HepG2 (cell line): ENCODE measurements around the gene RNF213. TPM values are rescaled to one million over a fixed set of nuclear protein-coding genes. Genes with fewer than 3 reads are reported as not detected.
A peak's percentile ranks its signal among the peaks of the same experiment; 100 is the strongest.

Experiments used
- ETV6 ChIP-seq: sonication (generic); formaldehyde crosslinking; conservative IDR thresholded peaks from 2 replicates; pipeline ENCODE4 v1.4.0; 2020; ENCODE audit warnings: missing genetic modification reagents
- HIVEP1 ChIP-seq: sonication (generic); formaldehyde crosslinking; IDR thresholded peaks from 2 replicates; pipeline ENCODE4 v1.4.0; 2020; ENCODE audit warnings: mild to moderate bottlenecking, missing genetic modification reagents
- JARID2 ChIP-seq: sonication (generic); formaldehyde crosslinking; IDR thresholded peaks from 2 replicates; pipeline ENCODE4 v1.8.1; 2023; ENCODE audit warnings: missing genetic modification reagents, inconsistent platforms; ENCODE audit not compliant: insufficient replicate concordance
- MEIS1 ChIP-seq: sonication (generic); formaldehyde crosslinking; IDR thresholded peaks from 2 replicates; pipeline ENCODE4 v1.9.0; 2021; ENCODE audit warnings: mild to moderate bottlenecking, missing genetic modification reagents, moderate library complexity, borderline replicate concordance
- NFRKB ChIP-seq: fragments of 450-650 bp; IDR thresholded peaks from 2 replicates; pipeline ENCODE4 v1.6.1; 2017
- PHF20 ChIP-seq: sonication (generic); formaldehyde crosslinking; IDR thresholded peaks from 2 replicates; pipeline ENCODE4 v1.5.0; 2020; ENCODE audit warnings: mild to moderate bottlenecking, missing genetic modification reagents
- POLR2A ChIP-seq, 2 experiments: IDR thresholded peaks; 2 replicates each; pipeline ENCODE4 v1.6.1; 2011; ENCODE audit warnings: low read depth in 2 of 2, low read length in 2 of 2, mild to moderate bottlenecking in 1 of 2, moderate library complexity in 1 of 2; ENCODE audit not compliant: insufficient read depth in 1 of 2
- RARG ChIP-seq: sonication (generic); formaldehyde crosslinking; IDR thresholded peaks from 2 replicates; pipeline ENCODE4 v1.4.0; 2020; ENCODE audit warnings: low read depth, mild to moderate bottlenecking, missing genetic modification reagents
- SIN3A ChIP-seq: IDR thresholded peaks from 2 replicates; pipeline ENCODE4 v1.6.1; 2011; ENCODE audit warnings: low read depth, mild to moderate bottlenecking, control low read depth, low read length, borderline replicate concordance
- SIX4 ChIP-seq: sonication (generic); formaldehyde crosslinking; IDR thresholded peaks from 2 replicates; pipeline ENCODE4 v1.4.0; 2020; ENCODE audit warnings: missing genetic modification reagents
- STAG1 ChIP-seq: sonication (generic); formaldehyde crosslinking; IDR thresholded peaks from 2 replicates; pipeline ENCODE4 v1.4.0; 2020; ENCODE audit warnings: missing genetic modification reagents
- STAT5B ChIP-seq: sonication (generic); formaldehyde crosslinking; IDR thresholded peaks from 2 replicates; pipeline ENCODE4 v1.4.0; 2020; ENCODE audit warnings: missing genetic modification reagents
- TOPORS ChIP-seq: sonication (generic); formaldehyde crosslinking; IDR thresholded peaks from 2 replicates; pipeline ENCODE4 v1.8.0; 2023; ENCODE audit warnings: mild to moderate bottlenecking, missing genetic modification reagents
- ZHX1 ChIP-seq: sonication (generic); formaldehyde crosslinking; IDR thresholded peaks from 2 replicates; pipeline ENCODE4 v1.8.1; 2022; ENCODE audit warnings: low read depth, mild to moderate bottlenecking, missing genetic modification reagents
- ZNF276 ChIP-seq: sonication (generic); formaldehyde crosslinking; IDR thresholded peaks from 2 replicates; pipeline ENCODE4 v1.4.0; 2020; ENCODE audit warnings: mild to moderate bottlenecking, low read depth, missing genetic modification reagents
- ZNF431 ChIP-seq: sonication (generic); formaldehyde crosslinking; IDR thresholded peaks from 2 replicates; pipeline ENCODE4 v1.9.0; 2022; ENCODE audit warnings: missing genetic modification reagents, low read depth, mild to moderate bottlenecking, borderline replicate concordance
- ZNF597 ChIP-seq: sonication (generic); formaldehyde crosslinking; IDR thresholded peaks from 2 replicates; pipeline ENCODE4 v1.5.0; 2020; ENCODE audit warnings: missing genetic modification reagents
- polyA plus RNA-seq, 8 experiments: library from polyadenylated mRNA; depleted of rRNA in 3 of 8; stranded (reverse) in 7 of 8; unstranded in 1 of 8; fragments of >200 nt; fragmentation: Illumina TruSeq in 4 of 8; extraction: Trizol in 4 of 8; gene quantifications; 2 replicates each; pipeline versions ENCODE4 v1.2.1 to v1.2.3, GENCODE V29; 2011 to 2016; ENCODE audit warnings: low read depth in 4 of 8, missing spikeins in 1 of 8, mixed read lengths in 1 of 8; ENCODE audit not compliant: insufficient read depth in 1 of 8
- total RNA-seq, 5 experiments: library from RNA; depleted of rRNA; stranded (reverse); fragments of >200 nt; fragmentation: Illumina TruSeq; extraction: Trizol; gene quantifications; 2 replicates each; pipeline ENCODE4 v1.2.3, GENCODE V29; 2016; ENCODE audit warnings: low read depth in 1 of 5
- TF ChIP-seq, protein P1 (sequence below): sonication (generic); formaldehyde crosslinking; IDR thresholded peaks from 2 replicates; pipeline ENCODE4 v1.4.0; 2020; ENCODE audit warnings: missing genetic modification reagents, mild to moderate bottlenecking, borderline replicate concordance
- TF ChIP-seq, protein P2 (sequence below): sonication (generic); formaldehyde crosslinking; IDR thresholded peaks from 2 replicates; pipeline ENCODE4 v1.5.0; 2020; ENCODE audit warnings: missing genetic modification reagents
- TF ChIP-seq, protein P3 (sequence below): IDR thresholded peaks from 2 replicates; pipeline ENCODE4 v1.6.1; 2012; ENCODE audit warnings: low read depth, low read length, improper control_type of control experiment

RNF213 gene
- total and polyA plus RNA-seq, 2 of the 13 experiments (the other 11 are each of a cell fraction or from before 2014, with no cell fraction given), result 38.6 to 38.7 TPM

DNA sequence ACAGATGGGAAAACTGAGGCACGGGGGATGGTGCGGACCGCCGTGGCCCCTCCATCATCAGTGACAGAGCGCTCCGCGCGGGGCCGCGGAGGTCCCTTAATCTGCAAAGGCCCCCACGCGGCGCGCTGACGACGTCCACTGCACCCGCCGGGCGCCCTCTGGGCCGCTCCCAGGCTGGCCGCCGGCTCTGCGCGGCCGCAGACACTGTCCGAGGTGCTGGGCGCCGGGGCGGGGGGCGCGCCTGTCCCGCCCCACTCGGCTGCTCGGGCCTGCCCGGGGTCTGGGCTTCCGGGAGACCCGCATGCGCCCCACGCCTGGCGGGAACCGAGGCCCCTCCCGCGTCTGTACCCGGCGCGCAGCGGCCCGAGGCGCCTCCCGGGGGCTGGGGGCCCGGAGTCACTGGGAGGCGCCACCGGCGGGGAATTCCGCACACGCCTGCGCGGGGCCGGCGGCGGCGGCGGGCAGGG is 550 bp upstream of the RNF213 start (continued):
- peak; percentile 69; the same call in 1 of the 2 replicates for TF ChIP-seq ZNF431 (CRISPR knock-in tag)
- peak in 1 of 2 experiments; percentile 63; a peak in 2 of 4 replicates for TF ChIP-seq POLR2A (IDR thresholded peaks at IDR 0.05; ENCODE audit: insufficient read depth in 1 of 2, low read depth in 2 of 2, low read length in 2 of 2)
- no peak for TF ChIP-seq TOPORS (CRISPR knock-in tag)
- TF ChIP-seq SIX4, result no peak
- no peak for TF ChIP-seq JARID2 (CRISPR knock-in tag)
- TF ChIP-seq ZNF276 (CRISPR knock-in tag), result peak; percentile 78; the same call in 1 of the 2 replicates
- peak; percentile 73; the same call in 1 of the 2 replicates for TF ChIP-seq ETV6
- TF ChIP-seq, protein P1, sequence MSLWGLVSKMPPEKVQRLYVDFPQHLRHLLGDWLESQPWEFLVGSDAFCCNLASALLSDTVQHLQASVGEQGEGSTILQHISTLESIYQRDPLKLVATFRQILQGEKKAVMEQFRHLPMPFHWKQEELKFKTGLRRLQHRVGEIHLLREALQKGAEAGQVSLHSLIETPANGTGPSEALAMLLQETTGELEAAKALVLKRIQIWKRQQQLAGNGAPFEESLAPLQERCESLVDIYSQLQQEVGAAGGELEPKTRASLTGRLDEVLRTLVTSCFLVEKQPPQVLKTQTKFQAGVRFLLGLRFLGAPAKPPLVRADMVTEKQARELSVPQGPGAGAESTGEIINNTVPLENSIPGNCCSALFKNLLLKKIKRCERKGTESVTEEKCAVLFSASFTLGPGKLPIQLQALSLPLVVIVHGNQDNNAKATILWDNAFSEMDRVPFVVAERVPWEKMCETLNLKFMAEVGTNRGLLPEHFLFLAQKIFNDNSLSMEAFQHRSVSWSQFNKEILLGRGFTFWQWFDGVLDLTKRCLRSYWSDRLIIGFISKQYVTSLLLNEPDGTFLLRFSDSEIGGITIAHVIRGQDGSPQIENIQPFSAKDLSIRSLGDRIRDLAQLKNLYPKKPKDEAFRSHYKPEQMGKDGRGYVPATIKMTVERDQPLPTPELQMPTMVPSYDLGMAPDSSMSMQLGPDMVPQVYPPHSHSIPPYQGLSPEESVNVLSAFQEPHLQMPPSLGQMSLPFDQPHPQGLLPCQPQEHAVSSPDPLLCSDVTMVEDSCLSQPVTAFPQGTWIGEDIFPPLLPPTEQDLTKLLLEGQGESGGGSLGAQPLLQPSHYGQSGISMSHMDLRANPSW (CRISPR knock-in tag), result no peak
- TF ChIP-seq NFRKB, result no peak
- TF ChIP-seq, protein P2, sequence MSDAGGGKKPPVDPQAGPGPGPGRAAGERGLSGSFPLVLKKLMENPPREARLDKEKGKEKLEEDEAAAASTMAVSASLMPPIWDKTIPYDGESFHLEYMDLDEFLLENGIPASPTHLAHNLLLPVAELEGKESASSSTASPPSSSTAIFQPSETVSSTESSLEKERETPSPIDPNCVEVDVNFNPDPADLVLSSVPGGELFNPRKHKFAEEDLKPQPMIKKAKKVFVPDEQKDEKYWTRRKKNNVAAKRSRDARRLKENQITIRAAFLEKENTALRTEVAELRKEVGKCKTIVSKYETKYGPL (CRISPR knock-in tag), result peak; percentile 55; the same call in 1 of the 2 replicates
- no peak for TF ChIP-seq RARG (CRISPR knock-in tag)
- 0 out of 2 replicates have a peak, but pooled peaks have one; percentile 35 for TF ChIP-seq PHF20 (CRISPR knock-in tag)
- TF ChIP-seq SIN3A, result no peak
- TF ChIP-seq STAG1, result no peak
- TF ChIP-seq HIVEP1 (CRISPR knock-in tag), result no peak
- no peak for TF ChIP-seq MEIS1 (CRISPR knock-in tag)
- TF ChIP-seq STAT5B (CRISPR knock-in tag), result 0 out of 2 replicates have a peak, but pooled peaks have one; percentile 31
- no peak for TF ChIP-seq ZHX1 (CRISPR knock-in tag)
- TF ChIP-seq, protein P3, sequence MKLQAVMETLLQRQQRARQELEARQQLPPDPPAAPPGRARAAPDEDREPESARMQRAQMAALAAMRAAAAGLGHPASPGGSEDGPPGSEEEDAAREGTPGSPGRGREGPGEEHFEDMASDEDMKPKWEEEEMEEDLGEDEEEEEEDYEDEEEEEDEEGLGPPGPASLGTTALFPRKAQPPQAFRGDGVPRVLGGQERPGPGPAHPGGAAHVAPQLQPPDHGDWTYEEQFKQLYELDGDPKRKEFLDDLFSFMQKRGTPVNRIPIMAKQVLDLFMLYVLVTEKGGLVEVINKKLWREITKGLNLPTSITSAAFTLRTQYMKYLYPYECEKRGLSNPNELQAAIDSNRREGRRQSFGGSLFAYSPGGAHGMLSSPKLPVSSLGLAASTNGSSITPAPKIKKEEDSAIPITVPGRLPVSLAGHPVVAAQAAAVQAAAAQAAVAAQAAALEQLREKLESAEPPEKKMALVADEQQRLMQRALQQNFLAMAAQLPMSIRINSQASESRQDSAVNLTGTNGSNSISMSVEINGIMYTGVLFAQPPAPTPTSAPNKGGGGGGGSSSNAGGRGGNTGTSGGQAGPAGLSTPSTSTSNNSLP, result no peak
- no peak for TF ChIP-seq ZNF597
